ENCODE measurements around the gene KDM1B.

DNA sequence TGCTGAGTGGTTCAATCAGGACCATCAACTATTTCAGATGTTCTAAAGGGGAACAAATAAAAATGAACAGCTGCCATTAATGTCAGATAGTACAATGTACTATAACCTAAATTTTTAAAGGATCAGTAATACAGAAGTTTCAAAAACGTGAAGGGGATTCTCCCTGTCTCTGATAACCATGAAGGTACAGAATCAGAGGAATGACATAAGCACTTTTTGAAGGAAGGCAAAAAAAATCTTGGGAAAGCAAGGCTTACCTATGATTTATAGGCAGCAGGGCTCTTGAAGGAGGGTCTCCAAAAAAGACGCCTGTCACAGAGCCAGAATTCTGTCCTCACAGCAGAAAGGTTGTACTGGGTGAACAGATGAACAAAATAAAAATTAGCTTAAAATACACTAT lies 89.0 kb downstream of the KDM1B start:
- TF ChIP-seq, protein P1, sequence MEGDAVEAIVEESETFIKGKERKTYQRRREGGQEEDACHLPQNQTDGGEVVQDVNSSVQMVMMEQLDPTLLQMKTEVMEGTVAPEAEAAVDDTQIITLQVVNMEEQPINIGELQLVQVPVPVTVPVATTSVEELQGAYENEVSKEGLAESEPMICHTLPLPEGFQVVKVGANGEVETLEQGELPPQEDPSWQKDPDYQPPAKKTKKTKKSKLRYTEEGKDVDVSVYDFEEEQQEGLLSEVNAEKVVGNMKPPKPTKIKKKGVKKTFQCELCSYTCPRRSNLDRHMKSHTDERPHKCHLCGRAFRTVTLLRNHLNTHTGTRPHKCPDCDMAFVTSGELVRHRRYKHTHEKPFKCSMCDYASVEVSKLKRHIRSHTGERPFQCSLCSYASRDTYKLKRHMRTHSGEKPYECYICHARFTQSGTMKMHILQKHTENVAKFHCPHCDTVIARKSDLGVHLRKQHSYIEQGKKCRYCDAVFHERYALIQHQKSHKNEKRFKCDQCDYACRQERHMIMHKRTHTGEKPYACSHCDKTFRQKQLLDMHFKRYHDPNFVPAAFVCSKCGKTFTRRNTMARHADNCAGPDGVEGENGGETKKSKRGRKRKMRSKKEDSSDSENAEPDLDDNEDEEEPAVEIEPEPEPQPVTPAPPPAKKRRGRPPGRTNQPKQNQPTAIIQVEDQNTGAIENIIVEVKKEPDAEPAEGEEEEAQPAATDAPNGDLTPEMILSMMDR (IDR thresholded peaks at IDR 0.05) = no peak
- TF ChIP-seq POLR2AphosphoS5 (IDR thresholded peaks at IDR 0.05) (no peak), POLR2A (IDR thresholded peaks at IDR 0.05) (no peak)
